Esophagus squamous epithelium (tissue), 5 donors: ENCODE measurements around the gene MEGF6. TPM values are rescaled to one million over a fixed set of nuclear protein-coding genes. Genes with fewer than 3 reads are reported as not detected.

Experiments used
- DNase-seq: peaks from one replicate; lab custom pipeline; 2025; lab: John Stamatoyannopoulos, UW
- H3K27ac ChIP-seq, 4 donors: fragments of 200-600 bp; sonication (generic); one replicate each; pipeline ENCODE4 v1.5.1; 2016 to 2019; ENCODE audit warnings: mild to moderate bottlenecking in 1 of 4
- H3K27me3 ChIP-seq, 4 donors: fragments of 200-600 bp; sonication (generic); 1 replicate in 3 of 4; 2 replicates in 1 of 4; pipeline versions ENCODE4 v1.5.1 to v1.6.0; 2017 to 2021; ENCODE audit warnings: antibody characterized with exemption in 1 of 4
- H3K36me3 ChIP-seq, 3 donors: fragments of 200-600 bp; sonication (generic); one replicate each; pipeline ENCODE4 v1.5.1; 2016 to 2019
- H3K4me1 ChIP-seq, 3 donors: fragments of 200-600 bp; sonication (generic); one replicate each; pipeline ENCODE4 v1.5.1; 2017 to 2019
- H3K4me3 ChIP-seq, 4 donors: fragments of 200-600 bp; sonication (generic); 1 replicate in 3 of 4; 2 replicates in 1 of 4; pipeline ENCODE4 v1.5.1; 2016 to 2019; ENCODE audit warnings: mild to moderate bottlenecking in 2 of 4, moderate library complexity in 1 of 4
- H3K9me3 ChIP-seq, 3 donors: fragments of 200-600 bp; sonication (generic); one replicate each; pipeline ENCODE4 v1.5.1; 2016 to 2019
- CTCF ChIP-seq, 6 experiments: fragments of 450-650 bp in 4 of 6; fragments of 200-600 bp in 2 of 6; sonication (generic) in 2 of 6; IDR thresholded peaks; one replicate each; pipeline ENCODE4 v1.5.1; 2016 to 2019; ENCODE audit warnings: antibody characterized with exemption in 6 of 6, mild to moderate bottlenecking in 4 of 6, moderate library complexity in 4 of 6
- POLR2A ChIP-seq, 4 donors: fragments of 450-650 bp; IDR thresholded peaks; one replicate each; pipeline ENCODE4 v1.6.1; 2017; ENCODE audit warnings: antibody characterized with exemption in 4 of 4, mild to moderate bottlenecking in 4 of 4, moderate library complexity in 3 of 4
- WGBS, 2 donors: methylation state at CpG; one replicate each; pipeline ENCODE4 v1.1.5; 2018; 5-methylcytosine and 5-hydroxymethylcytosine counted together
- intact Hi-C: fragments of 100-400 bp; cut with DNase I; formaldehyde crosslinking; loops from one replicate; pipeline ENCODE4 v1.15.0; 2022
- total RNA-seq, 4 donors: library from RNA; depleted of rRNA; stranded (reverse); fragments of >200 nt; gene quantifications; one replicate each; pipeline ENCODE4 v1.1.0, GENCODE V29; 2016
- donor health status: DM: yes; HTN: yes; CAD: no.

MEGF6 gene
- total RNA-seq, 4 donors from 2014 or later: 8.8 to 27.1 (median 16.8) TPM

GRCh38 chr1:3455670-3456448 lies 155.4 kb downstream of the MEGF6 start:
- TF ChIP-seq POLR2A (IDR thresholded peaks at IDR 0.05) (no peak), CTCF (IDR thresholded peaks at IDR 0.05) (no peak)
- H3K27ac ChIP-seq: peak overlapping the region in 3 of 4 donors; percentile 77 to 85 (median 82)
- H3K27me3 ChIP-seq: peaks cover 0 to 49% (median 2%) of the 10 kb centered on the region in 4 donors
- H3K4me1 ChIP-seq: peaks cover 48 to 82% (median 53%) of the 10 kb centered on the region in 3 donors
- no peaks in the 10 kb centered on the region for H3K9me3 ChIP-seq
- H3K36me3 ChIP-seq: no peaks in the 10 kb centered on the region
- WGBS, 2 donors: 58 to 78% methylated on average over 2 to 12 of the region's 18 CpGs
- intact Hi-C loops: no loop called here
- H3K4me3 ChIP-seq: peak overlapping the region in 1 of 4 donors; percentile 83
- DNase-seq: no peak

- Histone ChIP-seq H3K27ac (peak overlapping the region; percentile 72 to 85 (median 80)), H3K36me3 (no peaks in the 10 kb centered on the region), H3K27me3 (peaks cover 0 to 57% (median 2%) of the 10 kb centered on the region in 4 donors), H3K9me3 (no peaks in the 10 kb centered on the region), H3K4me1 (peaks cover 40 to 73% (median 45%) of the 10 kb centered on the region in 3 donors), H3K4me3 (peak overlapping the region; percentile 53 to 83 (median 68))
- DNase-seq: no peak
- TF ChIP-seq CTCF (IDR thresholded peaks at IDR 0.05) (no peak), POLR2A (IDR thresholded peaks at IDR 0.05) (no peak)
- 29 to 66% methylated on average over 5 to 8 of the region's 46 CpGs for WGBS, 2 donors
- intact Hi-C loops: loop anchor here (5.0 kb wide), 1 partner anchor 167 kb away; no protein-coding TSS in a partner anchor
Observed at GRCh38 chr1:3454811-3455618, 156.3 kb downstream of the MEGF6 start.

- peaks cover 0 to 64% (median 2%) of the 10 kb centered on the region in 4 donors for H3K27me3 ChIP-seq
- H3K4me3 ChIP-seq: peak within 1 kb of the TSS; percentile 53 to 83 (median 68)
- intact Hi-C loops: loop anchor here (5.0 kb wide), 1 partner anchor 168 kb away; no protein-coding TSS in a partner anchor
- TF ChIP-seq CTCF (IDR thresholded peaks at IDR 0.05) (peak; percentile 27 to 74 (median 52)), POLR2A (IDR thresholded peaks at IDR 0.05) (peak in 1 of 4 donors; percentile 15)
- H3K36me3 ChIP-seq: no peaks in the 10 kb centered on the region
- no CpG with 5 or more reads among the region's 84 CpGs for WGBS, 2 donors
- no peaks in the 10 kb centered on the region for H3K9me3 ChIP-seq
- H3K4me1 ChIP-seq: peaks cover 36 to 64% (median 40%) of the 10 kb centered on the region in 3 donors
- peak within 1 kb of the TSS; percentile 72 to 85 (median 80) for H3K27ac ChIP-seq
- DNase-seq: no peak
Observed at GRCh38 chr1:3453891-3454810, 157.2 kb downstream of the MEGF6 start, which contains the start of gene ARHGEF16. TSS of gene ARHGEF16 (plus strand) at chr1:3454665. CDS start at chr1:3463085, 8,420 bp downstream.

GRCh38 chr1:3453203-3453761 lies 158.0 kb downstream of the MEGF6 start:
- Histone ChIP-seq H3K4me1 (peaks cover 27 to 56% (median 36%) of the 10 kb centered on the region in 3 donors), H3K27ac (peak overlapping the region in 3 of 4 donors; percentile 72 to 85 (median 82)), H3K9me3 (no peaks in the 10 kb centered on the region), H3K36me3 (no peaks in the 10 kb centered on the region), H3K4me3 (no peak overlapping the region), H3K27me3 (peaks cover 0 to 72% (median 2%) of the 10 kb centered on the region in 4 donors)
- intact Hi-C loops: loop anchor here (5.0 kb wide), 1 partner anchor 169 kb away; no protein-coding TSS in a partner anchor
- WGBS, 2 donors: 0% methylated on average over 3 of the region's 18 CpGs; no CpG with 5 or more reads in 1 of the 2 donors
- DNase-seq: no peak
- TF ChIP-seq CTCF (IDR thresholded peaks at IDR 0.05) (peak; percentile 89 to 98 (median 93)), POLR2A (IDR thresholded peaks at IDR 0.05) (no peak)
